Rectal smooth muscle tissue (tissue), 1 donor: ENCODE measurements around the gene TRPM4.

Experiments
- H3K27ac ChIP-seq: one replicate; pipeline ENCODE4 v1.7.0; 2013; ENCODE audit warnings: low read depth, low read length, inconsistent platforms
- H3K27me3 ChIP-seq: one replicate; pipeline ENCODE4 v1.7.0; 2013; ENCODE audit warnings: low read length; ENCODE audit not compliant: control insufficient read depth, insufficient read depth
- H3K36me3 ChIP-seq: one replicate; pipeline ENCODE4 v1.7.0; 2013; ENCODE audit warnings: low read length; ENCODE audit not compliant: control insufficient read depth, insufficient read depth
- H3K4me1 ChIP-seq: one replicate; pipeline ENCODE4 v1.7.0; 2013; ENCODE audit warnings: low read length; ENCODE audit not compliant: control insufficient read depth, insufficient read depth
- H3K4me3 ChIP-seq: one replicate; pipeline ENCODE4 v1.7.0; 2013; ENCODE audit warnings: low read length
- H3K9ac ChIP-seq: one replicate; pipeline ENCODE4 v1.7.0; 2013; ENCODE audit warnings: low read length

Gene TRPM4

GRCh38 chr19:49243726-49244125 lies 86.1 kb downstream of the TRPM4 start:
- H3K27ac ChIP-seq = no peak overlapping the region
- no peak overlapping the region for H3K9ac ChIP-seq
- no peaks in the 10 kb centered on the region for H3K4me1 ChIP-seq
- H3K27me3 ChIP-seq = no peaks in the 10 kb centered on the region
- H3K36me3 ChIP-seq = no peaks in the 10 kb centered on the region
- no peak overlapping the region for H3K4me3 ChIP-seq

GRCh38 chr19:49244256-49244655 lies 86.7 kb downstream of the TRPM4 start:
- no peak overlapping the region for H3K9ac ChIP-seq
- no peak overlapping the region for H3K27ac ChIP-seq
- no peak overlapping the region for H3K4me3 ChIP-seq
- H3K27me3 ChIP-seq = no peaks in the 10 kb centered on the region
- no peaks in the 10 kb centered on the region for H3K4me1 ChIP-seq
- no peaks in the 10 kb centered on the region for H3K36me3 ChIP-seq

GRCh38 chr19:49247676-49248075 lies 90.1 kb downstream of the TRPM4 start:
- Histone ChIP-seq H3K27ac (no peak overlapping the region), H3K9ac (no peak overlapping the region), H3K27me3 (no peaks in the 10 kb centered on the region), H3K4me3 (no peak overlapping the region), H3K36me3 (no peaks in the 10 kb centered on the region), H3K4me1 (no peaks in the 10 kb centered on the region)

- Histone ChIP-seq H3K4me3 (no peak overlapping the region), H3K27ac (no peak overlapping the region), H3K36me3 (no peaks in the 10 kb centered on the region), H3K4me1 (no peaks in the 10 kb centered on the region), H3K9ac (no peak overlapping the region), H3K27me3 (no peaks in the 10 kb centered on the region)
These were observed 92.3 kb downstream of the TRPM4 start for GRCh38 chr19:49249933-49250332.

GRCh38 chr19:49255674-49256073 lies 98.1 kb downstream of the TRPM4 start:
- Histone ChIP-seq H3K36me3 (no peaks in the 10 kb centered on the region), H3K4me3 (no peak overlapping the region), H3K4me1 (no peaks in the 10 kb centered on the region), H3K27me3 (no peaks in the 10 kb centered on the region), H3K9ac (no peak overlapping the region), H3K27ac (no peak overlapping the region)

DNA sequence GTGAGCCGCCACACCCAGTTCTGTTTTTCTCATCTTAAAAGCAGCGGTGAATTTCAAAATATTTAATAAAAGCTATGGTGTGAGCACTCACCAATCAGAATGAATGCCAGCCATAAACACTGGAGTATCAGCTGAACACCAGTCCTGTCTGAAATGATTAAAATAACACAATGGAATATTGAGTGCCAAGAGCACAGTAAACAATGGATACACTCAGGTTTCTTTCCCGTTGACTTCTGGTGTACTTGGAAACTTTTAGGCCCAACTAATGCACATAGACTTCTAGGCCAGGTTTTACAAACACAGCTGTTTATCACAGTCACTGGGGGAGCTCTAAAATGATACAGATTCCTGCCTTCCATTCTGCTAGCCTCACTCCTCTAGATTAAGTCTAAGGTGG lies 99.1 kb downstream of the TRPM4 start:
- H3K4me1 ChIP-seq = no peaks in the 10 kb centered on the region
- H3K27ac ChIP-seq = no peak overlapping the region
- no peaks in the 10 kb centered on the region for H3K36me3 ChIP-seq
- H3K4me3 ChIP-seq = no peak overlapping the region
- no peak overlapping the region for H3K9ac ChIP-seq
- H3K27me3 ChIP-seq = no peaks in the 10 kb centered on the region
